ENCODE measurements around the gene VPS13C. TPM values are rescaled to one million over a fixed set of nuclear protein-coding genes. Genes with fewer than 3 reads are reported as not detected.

The VPS13C gene
- total RNA-seq, 2 donors from 2014 or later, result 28.7 to 47.2 TPM

- Histone ChIP-seq H3K9ac (ENCODE audit: extremely low read depth, low read length, poor library complexity, severe bottlenecking) (no peak overlapping the region), H3K9me3 (ENCODE audit: control insufficient read depth, low read length) (peaks cover 1% of the 10 kb centered on the region), H3K36me3 (ENCODE audit: control insufficient read depth, insufficient read depth, low read length) (peaks cover 8% of the 10 kb centered on the region), H3K4me1 (ENCODE audit: control insufficient read depth, insufficient read depth, low read length) (no peaks in the 10 kb centered on the region), H3K27ac (ENCODE audit: low read depth, low read length) (no peak overlapping the region), H3K4me3 (ENCODE audit: low read length) (no peak overlapping the region), H3K27me3 (ENCODE audit: control insufficient read depth, insufficient read depth, low read length, poor library complexity, severe bottlenecking) (no peaks in the 10 kb centered on the region)
- H3K9me3 Mint-ChIP-seq, result peaks cover 2% of the 10 kb centered on the region
- H3K27ac Mint-ChIP-seq, result no peak overlapping the region
- H3K27me3 Mint-ChIP-seq (ENCODE audit: insufficient read depth), result no peaks in the 10 kb centered on the region
- no peak for TF ChIP-seq CTCF (conservative IDR thresholded peaks at IDR 0.05)
- WGBS, 2 experiments (ENCODE audit: insufficient coverage in 1 of 2, insufficient read length in 1 of 2), result 94% methylated on average over 1 of the region's 1 CpG; no CpG with 5 or more reads in 1 of the 2 experiments
- peaks cover 10% of the 10 kb centered on the region for H3K36me3 Mint-ChIP-seq (ENCODE audit: low read depth)
- no peak for DNase-seq
- H3K4me3 Mint-ChIP-seq, result no peak overlapping the region
- peaks cover 1% of the 10 kb centered on the region for H3K4me1 Mint-ChIP-seq
Observed at GRCh38 chr15:61938249-61938648, 122.0 kb downstream of the VPS13C start.

- 83 to 90% methylated on average over 3 to 4 of the region's 4 CpGs for WGBS, 2 experiments (ENCODE audit: insufficient coverage in 1 of 2, insufficient read length in 1 of 2)
- Histone ChIP-seq H3K9me3 (ENCODE audit: control insufficient read depth, low read length) (no peaks in the 10 kb centered on the region), H3K4me1 (ENCODE audit: control insufficient read depth, insufficient read depth, low read length) (no peaks in the 10 kb centered on the region), H3K4me3 (ENCODE audit: low read length) (no peak overlapping the region), H3K9ac (ENCODE audit: extremely low read depth, low read length, poor library complexity, severe bottlenecking) (no peak overlapping the region), H3K27me3 (ENCODE audit: control insufficient read depth, insufficient read depth, low read length, poor library complexity, severe bottlenecking) (no peaks in the 10 kb centered on the region), H3K27ac (ENCODE audit: low read depth, low read length) (no peak overlapping the region), H3K36me3 (ENCODE audit: control insufficient read depth, insufficient read depth, low read length) (peaks cover 7% of the 10 kb centered on the region)
- Mint-ChIP-seq H3K4me3 (no peak overlapping the region), H3K27me3 (ENCODE audit: insufficient read depth) (no peaks in the 10 kb centered on the region), H3K9me3 (no peaks in the 10 kb centered on the region), H3K27ac (no peak overlapping the region), H3K36me3 (ENCODE audit: low read depth) (peaks cover 4% of the 10 kb centered on the region), H3K4me1 (peaks cover 1% of the 10 kb centered on the region)
- no peak for DNase-seq
- no peak for TF ChIP-seq CTCF (conservative IDR thresholded peaks at IDR 0.05)
Observed at GRCh38 chr15:61936528-61937195, 123.6 kb downstream of the VPS13C start.

GRCh38 chr15:61935493-61935892 lies 124.8 kb downstream of the VPS13C start:
- H3K27ac ChIP-seq (ENCODE audit: low read depth, low read length), result no peak overlapping the region
- Mint-ChIP-seq H3K4me3 (no peak overlapping the region), H3K4me1 (no peaks in the 10 kb centered on the region), H3K27me3 (ENCODE audit: insufficient read depth) (no peaks in the 10 kb centered on the region), H3K36me3 (ENCODE audit: low read depth) (peaks cover 2% of the 10 kb centered on the region), H3K9me3 (no peaks in the 10 kb centered on the region), H3K27ac (no peak overlapping the region)
- no peak overlapping the region for H3K4me3 ChIP-seq (ENCODE audit: low read length)
- H3K9me3 ChIP-seq (ENCODE audit: control insufficient read depth, low read length), result no peaks in the 10 kb centered on the region
- TF ChIP-seq CTCF (conservative IDR thresholded peaks at IDR 0.05), result no peak
- 89 to 100% methylated on average over 3 to 4 of the region's 4 CpGs for WGBS, 2 experiments (ENCODE audit: insufficient coverage in 1 of 2, insufficient read length in 1 of 2)
- peaks cover 2% of the 10 kb centered on the region for H3K36me3 ChIP-seq (ENCODE audit: control insufficient read depth, insufficient read depth, low read length)
- no peaks in the 10 kb centered on the region for H3K27me3 ChIP-seq (ENCODE audit: control insufficient read depth, insufficient read depth, low read length, poor library complexity, severe bottlenecking)
- DNase-seq, result no peak
- H3K4me1 ChIP-seq (ENCODE audit: control insufficient read depth, insufficient read depth, low read length), result no peaks in the 10 kb centered on the region
- H3K9ac ChIP-seq (ENCODE audit: extremely low read depth, low read length, poor library complexity, severe bottlenecking), result no peak overlapping the region
